MM.1S (cell line): Measurements from ENCODE around the gene CALHM2.

ENCODE experiments used
- CTCF ChIP-seq: fragments of 300-600 bp; sonication (generic); IDR thresholded peaks from 2 replicates; pipeline ENCODE4 v1.5.1; 2016; ENCODE audit warnings: antibody characterized with exemption, low read length, mixed read lengths
- EZH2 ChIP-seq: fragments of 300-600 bp; sonication (generic); optimal IDR thresholded peaks from 2 replicates; pipeline ENCODE3; 2017; ENCODE audit warnings: low read depth, mild to moderate bottlenecking, antibody characterized with exemption, low read length, mixed read lengths
- EZH2phosphoT487 ChIP-seq: fragments of 300-600 bp; sonication (generic); IDR thresholded peaks from 2 replicates; pipeline ENCODE4 v1.6.1; 2018; ENCODE audit warnings: antibody characterized with exemption, low read length

DNA sequence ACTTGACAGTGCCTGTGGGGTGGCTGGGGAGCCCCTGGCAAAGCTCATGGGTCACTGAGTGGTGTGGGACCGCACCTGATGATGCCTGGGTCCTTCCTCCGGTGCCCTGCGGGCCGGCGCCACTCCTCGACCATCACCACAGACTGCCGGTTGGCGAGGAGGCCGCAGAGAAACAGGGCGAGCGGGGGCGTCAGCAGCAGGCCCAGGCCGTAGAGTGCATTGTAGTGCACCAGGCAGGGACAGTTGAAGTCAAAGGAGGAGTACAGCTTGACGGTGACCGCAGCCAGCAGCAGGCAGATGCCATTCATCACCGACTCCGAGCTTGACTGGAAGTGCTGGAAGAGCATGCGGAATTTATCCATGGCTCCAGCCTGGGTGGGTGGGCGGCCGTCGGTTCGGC lies 26.5 kb upstream of the CALHM2 start:
- TF ChIP-seq CTCF: no peak
- TF ChIP-seq EZH2: no peak
- TF ChIP-seq EZH2phosphoT487: no peak
